ENCODE data around the gene CYP27B1.
"Not testable (repeated sequence)": the region's sequence is repeated elsewhere in the genome, so short reads cannot be mapped to it uniquely, and the experiment has no call there.

CYP27B1 gene

DNA sequence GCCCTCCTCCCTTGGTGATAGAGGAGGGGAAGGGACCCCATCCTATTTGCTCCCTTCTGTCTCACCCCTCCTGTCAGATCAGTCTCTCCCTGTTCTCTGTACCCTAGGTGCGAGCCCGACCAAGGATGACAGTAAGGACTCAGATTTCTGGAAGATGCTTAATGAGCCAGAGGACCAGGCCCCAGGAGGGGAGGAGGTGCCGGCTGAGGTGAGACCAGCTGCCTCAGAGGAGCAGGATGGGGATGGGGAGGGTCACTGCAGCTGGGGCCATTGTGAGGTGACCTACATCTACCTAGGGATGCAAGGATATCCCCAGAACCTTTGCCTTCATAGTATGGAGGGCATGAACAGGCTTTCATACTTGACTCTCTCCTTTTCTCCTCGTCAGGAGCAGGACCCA is 50.6 kb downstream of the CYP27B1 start:
- no peak overlapping the region for H3K4me3 ChIP-seq (ENCODE audit: low read length)
- TF ChIP-seq ZNF274 (IDR thresholded peaks at IDR 0.05; ENCODE audit: low read depth, low read length), result no peak

DNA sequence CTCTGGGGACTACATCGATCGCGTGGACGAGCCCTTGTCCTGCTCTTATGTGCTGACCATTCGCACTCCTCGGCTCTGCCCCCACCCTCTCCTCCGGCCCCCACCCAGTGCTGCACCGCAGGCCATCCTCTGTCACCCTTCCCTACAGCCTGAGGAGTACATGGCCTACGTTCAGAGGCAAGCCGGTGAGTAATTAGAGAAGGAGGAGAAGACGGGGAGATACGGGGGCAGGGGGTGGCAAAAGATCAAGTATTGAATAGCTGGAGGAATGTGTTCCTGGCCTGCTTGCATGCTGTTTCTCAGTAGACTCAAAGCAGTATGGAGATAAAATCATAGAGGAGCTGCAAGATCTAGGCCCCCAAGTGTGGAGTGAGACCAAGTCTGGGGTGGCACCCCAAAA is 51.1 kb downstream of the CYP27B1 start:
- no peak for TF ChIP-seq ZNF274 (IDR thresholded peaks at IDR 0.05; ENCODE audit: low read depth, low read length)
- H3K4me3 ChIP-seq (ENCODE audit: low read length), result no peak overlapping the region

GRCh38 chr12:57715036-57715748 is 51.7 kb downstream of the CYP27B1 start:
- not testable (repeated sequence) for H3K4me3 ChIP-seq (ENCODE audit: low read length)

DNA sequence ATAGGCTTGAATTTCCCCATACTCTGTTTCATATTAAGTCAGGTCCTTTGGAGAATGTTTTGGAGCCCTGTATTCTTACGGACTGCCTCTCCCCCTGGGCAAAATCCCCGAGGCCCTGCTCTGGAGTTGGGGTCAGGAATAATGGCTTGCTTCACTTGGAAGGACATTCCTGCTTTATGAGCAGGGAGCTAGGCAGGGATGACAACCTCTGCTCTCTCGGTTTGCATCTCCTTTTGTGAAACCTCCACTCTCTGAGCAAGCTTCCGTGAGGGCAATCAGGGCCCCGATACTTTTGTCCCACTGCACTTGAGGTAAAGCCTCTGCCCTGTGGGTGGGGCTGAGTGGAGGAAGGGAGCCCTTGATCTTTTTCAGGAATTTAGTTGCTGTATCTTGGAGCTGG is 53.7 kb downstream of the CYP27B1 start:
- no peak overlapping the region for H3K4me3 ChIP-seq (ENCODE audit: low read length)
- TF ChIP-seq ZNF274 (IDR thresholded peaks at IDR 0.05; ENCODE audit: low read depth, low read length), result no peak

DNA sequence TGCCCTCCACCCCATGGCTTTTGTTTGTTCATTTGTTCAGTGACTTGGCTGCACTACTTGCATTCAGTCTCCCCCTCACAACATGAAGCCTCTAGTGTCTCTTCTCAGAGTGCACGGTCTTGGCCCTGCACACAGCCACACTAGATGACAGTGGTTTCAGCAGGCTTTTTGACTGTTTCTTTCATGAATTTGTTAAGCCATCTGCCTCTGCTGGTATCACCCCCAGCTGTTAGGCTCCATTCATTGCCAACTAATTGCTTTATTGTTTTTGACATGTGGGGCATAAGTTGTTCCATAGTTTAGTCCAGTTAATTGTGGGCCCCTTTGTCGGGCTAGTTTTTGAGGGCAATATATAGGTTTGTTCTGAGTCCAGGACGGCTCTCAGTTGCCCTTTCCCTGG is 54.2 kb downstream of the CYP27B1 start:
- TF ChIP-seq ZNF274 (IDR thresholded peaks at IDR 0.05; ENCODE audit: low read depth, low read length), result no peak
- no peak overlapping the region for H3K4me3 ChIP-seq (ENCODE audit: low read length)

All from GM08714 (cell line).